Stimulated activated CD8-positive, alpha-beta memory T cell treated with anti-CD3 and anti-CD28 coated beads, Interleukin-12 subunit alpha, Interleukin-12 subunit beta, amount 100 ng/mL, for 4 hours (primary cell): ENCODE results near the gene CDK10.

Source experiments
- DNase-seq: peaks from one replicate; pipeline ENCODE4 v3.0.0-alpha.2; 2020; ENCODE audit warnings: low read depth

CDK10 gene

DNA sequence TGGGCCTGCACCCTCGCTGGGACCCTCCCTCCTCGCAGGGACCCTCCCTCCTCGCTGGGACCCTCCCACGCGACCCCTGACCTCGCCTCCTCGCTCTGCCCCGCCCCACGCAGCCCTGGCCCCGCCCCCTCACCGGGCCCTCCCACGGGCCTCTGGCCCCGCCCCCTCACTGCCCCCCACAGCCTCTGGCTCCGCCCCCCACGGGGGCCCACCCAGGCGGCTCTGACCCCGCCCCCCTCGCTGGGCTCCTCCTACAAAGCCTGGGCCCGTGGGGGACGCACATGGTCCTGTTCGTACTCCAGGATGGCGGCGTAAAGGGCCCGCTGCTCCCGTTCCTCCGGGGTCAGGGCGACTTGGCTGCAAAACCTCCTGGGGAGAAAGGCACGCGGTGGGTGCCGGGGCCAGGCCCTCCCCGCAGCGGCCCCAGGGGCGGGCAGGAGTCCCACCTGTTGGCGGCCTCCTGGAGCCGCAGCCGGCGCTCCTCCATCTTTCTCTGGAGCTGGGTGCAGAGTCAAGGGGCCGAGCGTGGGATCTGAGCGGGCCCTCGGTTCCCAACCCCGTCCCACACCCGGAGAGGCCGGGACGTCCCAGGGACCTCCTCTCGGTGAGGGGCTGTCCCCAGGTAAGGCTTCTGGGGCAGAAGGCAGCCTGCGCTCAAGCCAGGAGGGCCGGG lies 25.2 kb downstream of the CDK10 start:
- peak; percentile 63 for DNase-seq

DNA sequence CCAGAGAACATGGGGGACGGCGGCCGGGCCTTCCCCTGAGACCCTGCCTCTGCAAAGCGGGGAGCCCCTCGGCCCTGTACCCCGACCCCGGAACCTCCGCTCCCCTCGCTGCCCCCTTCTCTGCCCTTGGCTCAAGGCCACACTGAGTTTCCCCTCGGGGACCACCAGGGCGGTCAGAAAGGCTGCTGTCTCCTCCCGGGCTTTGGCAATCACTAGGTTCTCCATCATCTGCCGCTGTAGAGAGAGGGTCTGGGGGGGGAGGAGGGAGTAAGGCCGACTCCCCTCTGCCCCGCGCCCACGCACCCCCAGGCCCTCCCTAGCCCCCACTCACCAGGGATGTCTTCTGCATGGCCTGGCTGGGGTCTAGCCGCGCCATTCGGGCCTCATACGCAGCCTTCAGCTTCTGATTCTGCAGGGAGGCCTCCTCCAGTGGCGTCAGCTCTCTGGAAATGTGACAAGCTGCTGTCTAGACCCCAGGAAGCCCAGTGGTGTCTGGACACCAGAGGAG lies 25.8 kb downstream of the CDK10 start:
- no peak for DNase-seq

DNA sequence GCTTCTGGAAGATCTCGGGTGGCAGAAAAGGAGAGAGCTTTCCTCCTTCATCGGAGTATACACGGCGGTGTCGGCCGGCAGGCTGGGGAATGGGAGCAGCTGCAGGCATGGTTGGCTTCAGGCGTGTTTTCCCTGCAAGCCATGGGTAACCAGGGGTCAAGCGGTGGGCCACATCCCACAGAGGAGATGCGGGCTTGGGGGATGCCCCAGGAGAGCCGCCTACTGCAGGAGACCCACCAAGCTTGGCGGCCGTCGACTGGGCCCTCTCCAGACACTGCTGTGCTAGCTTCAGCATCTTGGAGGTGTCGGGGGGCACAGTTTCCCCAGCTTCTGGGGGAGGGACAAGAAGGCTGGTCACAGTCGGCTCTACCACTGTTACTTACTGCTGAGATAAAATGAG lies 30.0 kb downstream of the CDK10 start:
- DNase-seq: no peak

DNA sequence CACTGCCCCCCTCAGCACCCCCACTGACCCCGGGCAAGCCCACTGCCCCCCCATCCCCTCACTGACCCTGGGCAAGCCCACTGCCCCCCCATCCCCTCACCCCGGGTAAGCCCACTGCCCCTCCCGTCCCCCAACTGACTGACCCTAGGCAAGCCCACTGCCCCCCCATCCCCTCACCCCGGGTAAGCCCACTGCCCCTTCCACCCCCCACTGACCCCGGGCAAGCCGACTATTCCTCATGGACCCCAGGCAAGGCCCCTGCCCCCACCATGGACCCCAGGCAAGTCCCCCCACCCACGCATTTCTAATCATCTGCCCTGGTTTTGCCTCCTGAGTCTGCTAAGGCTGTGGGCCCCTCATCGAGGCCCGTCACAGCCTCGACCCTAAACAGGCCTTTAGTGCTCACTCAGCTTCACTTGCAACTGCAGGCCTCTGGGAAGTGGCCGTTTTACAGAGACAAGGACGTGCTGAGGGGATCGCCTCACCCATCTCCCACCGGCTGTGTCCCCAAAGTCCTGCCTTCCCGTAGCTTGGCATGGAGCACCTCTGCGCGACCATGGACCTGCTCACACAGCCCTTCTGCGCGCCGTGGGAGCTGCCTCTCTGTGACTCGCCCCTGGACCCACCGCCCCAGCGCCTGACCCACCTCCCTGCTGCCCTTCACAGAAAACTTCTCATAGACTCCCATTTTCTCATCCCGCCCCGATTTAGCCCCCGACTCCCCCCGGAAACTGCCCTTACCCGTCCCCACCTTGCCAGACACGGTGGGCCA lies 30.6 kb downstream of the CDK10 start:
- DNase-seq: no peak

DNA sequence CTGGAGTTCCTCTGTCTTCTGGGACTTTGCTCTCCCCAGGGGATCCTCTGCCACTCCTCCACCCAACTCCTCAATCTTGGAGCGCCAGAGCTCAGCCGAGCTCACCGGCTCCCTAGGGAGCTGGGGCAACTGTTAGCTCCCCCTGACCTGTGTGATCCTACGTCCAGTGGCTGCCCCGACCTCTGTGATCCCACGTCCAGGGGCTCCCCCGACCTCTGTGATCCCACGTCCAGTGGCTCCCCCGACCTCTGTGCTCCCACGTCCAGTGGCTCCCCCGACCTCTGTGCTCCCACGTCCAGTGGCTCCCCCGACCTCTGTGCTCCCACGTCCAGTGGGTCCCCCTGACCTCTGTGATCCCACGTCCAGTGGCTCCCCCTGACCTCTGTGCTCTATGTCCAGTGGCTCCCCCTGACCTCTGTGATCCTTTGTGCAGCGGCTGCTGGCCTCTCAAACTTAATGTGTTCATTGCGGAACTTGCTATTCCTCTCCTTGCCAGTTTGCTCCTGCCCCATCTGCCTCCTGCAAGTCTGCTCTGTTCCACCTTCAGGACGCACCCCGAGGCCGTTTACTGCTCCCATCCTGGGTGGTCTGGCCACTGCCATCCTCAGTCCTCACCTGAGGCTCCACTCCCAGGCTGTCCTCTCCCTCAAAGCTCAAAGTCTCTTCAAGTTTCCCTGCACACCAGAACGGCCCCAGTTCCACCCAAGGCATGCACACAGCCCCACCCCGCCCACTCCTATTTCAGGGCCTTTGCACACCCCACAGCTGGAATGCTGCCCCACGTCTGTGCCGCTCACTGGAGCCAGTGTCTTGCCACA lies 31.4 kb downstream of the CDK10 start:
- DNase-seq: no peak

DNA sequence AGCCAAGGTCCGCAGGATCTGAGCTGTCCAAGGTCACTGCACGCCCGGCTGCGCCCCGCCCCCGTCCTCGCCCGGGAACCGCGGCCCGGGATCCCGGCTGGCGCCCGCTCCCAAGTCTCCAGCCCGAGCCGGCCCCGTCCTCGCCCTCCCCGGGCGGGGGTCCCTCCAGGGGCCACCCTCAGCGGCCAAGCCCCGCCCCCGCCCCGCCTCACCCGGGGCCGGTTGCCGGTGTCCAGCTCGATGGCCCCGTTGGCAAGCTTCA lies 34.0 kb downstream of the CDK10 start:
- DNase-seq: no peak

DNA sequence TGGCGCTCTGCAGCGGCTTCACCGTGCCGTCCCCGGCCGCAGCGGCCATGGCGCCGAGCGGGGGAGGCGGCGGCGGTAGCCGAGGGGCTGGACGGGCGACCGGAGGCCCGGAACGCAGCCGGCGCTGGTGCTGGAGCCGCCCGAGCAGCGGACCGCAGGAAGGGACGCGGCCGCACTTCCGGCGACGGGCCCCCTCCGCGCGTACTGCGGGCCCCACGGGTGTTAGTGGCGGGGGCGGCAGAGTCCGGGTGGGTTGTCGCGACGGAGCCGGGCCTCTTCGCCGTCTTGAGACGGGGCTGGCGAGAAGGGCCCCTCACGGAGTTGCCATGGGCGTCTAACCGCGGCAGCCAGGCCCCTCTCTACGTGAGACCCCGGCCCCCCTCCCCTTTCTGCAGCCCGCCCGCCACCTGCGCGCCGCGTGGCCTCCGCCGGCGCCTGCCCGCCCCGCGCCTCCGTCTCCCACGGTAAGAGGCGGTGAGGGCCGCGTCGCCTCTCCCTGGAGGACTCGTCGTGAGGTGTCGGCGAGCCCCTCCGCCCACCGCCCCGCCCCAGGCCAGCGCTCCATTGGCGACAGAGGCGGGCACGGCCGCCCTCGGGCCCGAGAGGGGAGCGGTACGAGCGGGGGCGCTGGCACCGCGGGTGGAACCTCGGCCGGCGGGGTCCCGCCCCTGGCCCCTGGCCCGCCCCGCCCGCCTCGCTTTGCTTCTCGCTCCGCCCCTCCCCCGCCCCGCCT lies 34.5 kb downstream of the CDK10 start, which contains the start of the genes VPS9D1 and ZNF276:
TSS of gene VPS9D1 (minus strand) at position 86 of the 733 bp plus-strand sequence. CDS start at position 49, 37 bp downstream.
TSS of gene ZNF276 (plus strand) at position 725 of the 733 bp plus-strand sequence. CDS start 104 bp downstream, outside the sequence.
- DNase-seq: peak; percentile 82

DNA sequence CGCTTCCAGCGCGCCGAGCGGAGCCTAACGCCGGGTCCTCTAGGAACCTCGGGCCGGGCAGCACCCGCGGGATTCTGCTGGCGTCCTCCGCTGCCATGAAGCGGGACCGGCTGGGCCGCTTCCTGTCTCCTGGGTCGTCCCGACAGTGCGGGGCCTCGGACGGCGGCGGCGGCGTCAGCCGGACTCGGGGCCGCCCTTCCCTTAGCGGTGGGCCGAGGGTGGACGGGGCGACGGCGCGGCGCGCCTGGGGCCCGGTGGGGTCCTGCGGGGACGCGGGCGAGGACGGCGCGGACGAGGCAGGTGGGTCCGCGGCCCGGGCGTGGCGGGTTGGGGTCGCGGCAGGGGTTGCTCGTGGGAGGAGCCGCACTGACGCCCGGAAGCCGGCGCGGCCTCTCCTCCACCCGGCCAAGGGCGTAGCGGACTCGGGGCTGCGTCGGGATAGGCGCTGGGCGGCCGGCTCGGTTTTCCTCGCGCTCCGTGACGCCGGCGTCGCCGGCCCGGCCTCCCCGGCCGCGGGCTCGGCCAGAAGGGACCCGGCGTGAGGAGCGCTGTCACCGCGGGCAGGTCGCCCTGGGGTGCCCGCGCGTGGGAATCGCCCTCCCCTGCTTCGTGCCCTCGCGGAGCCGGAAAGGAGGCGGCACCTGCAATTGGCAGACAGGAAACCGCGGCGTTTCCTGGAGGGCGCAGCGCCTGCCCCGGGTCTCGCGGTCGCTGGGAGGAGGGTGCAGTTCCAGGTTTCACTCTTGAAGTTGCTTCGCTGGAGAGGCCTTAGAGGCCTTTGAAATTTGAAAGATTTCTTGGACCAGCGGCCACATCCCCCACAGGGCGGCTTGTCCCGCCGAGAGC lies 35.3 kb downstream of the CDK10 start:
- peak; percentile 83 for DNase-seq

DNA sequence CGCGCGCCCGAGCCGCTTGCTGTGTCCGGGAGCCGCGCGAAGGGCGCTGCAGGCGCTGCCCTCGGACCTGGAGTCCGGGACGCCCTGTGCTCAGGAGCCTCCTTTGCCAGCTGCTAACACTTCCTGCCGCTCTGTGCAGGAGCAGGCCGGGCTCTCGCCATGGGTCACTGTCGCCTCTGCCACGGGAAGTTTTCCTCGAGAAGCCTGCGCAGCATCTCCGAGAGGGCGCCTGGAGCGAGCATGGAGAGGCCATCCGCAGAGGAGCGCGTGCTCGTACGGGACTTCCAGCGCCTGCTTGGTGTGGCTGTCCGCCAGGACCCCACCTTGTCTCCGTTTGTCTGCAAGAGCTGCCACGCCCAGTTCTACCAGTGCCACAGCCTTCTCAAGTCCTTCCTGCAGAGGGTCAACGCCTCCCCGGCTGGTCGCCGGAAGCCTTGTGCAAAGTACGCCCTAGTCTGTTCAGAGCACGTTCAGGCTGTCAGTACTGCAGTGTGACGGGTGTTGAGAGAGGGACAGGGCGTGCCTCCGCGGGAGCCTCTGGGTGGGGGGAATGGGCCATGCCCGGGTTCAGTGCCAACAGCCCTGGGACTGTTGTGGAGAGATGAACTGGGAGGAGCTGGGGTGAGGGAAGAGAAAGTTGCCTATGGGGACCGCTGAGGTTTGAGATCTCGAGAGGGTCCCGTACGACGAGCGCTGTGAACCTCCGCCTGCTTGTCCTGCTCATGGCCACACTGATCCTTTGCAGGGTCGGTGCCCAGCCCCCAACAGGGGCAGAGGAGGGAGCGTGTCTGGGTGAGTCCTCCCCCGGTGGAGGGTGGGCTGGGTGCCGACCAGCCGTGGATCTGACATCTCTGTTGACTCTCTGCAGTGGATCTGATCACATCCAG lies 36.1 kb downstream of the CDK10 start:
- peak; percentile 42 for DNase-seq

DNA sequence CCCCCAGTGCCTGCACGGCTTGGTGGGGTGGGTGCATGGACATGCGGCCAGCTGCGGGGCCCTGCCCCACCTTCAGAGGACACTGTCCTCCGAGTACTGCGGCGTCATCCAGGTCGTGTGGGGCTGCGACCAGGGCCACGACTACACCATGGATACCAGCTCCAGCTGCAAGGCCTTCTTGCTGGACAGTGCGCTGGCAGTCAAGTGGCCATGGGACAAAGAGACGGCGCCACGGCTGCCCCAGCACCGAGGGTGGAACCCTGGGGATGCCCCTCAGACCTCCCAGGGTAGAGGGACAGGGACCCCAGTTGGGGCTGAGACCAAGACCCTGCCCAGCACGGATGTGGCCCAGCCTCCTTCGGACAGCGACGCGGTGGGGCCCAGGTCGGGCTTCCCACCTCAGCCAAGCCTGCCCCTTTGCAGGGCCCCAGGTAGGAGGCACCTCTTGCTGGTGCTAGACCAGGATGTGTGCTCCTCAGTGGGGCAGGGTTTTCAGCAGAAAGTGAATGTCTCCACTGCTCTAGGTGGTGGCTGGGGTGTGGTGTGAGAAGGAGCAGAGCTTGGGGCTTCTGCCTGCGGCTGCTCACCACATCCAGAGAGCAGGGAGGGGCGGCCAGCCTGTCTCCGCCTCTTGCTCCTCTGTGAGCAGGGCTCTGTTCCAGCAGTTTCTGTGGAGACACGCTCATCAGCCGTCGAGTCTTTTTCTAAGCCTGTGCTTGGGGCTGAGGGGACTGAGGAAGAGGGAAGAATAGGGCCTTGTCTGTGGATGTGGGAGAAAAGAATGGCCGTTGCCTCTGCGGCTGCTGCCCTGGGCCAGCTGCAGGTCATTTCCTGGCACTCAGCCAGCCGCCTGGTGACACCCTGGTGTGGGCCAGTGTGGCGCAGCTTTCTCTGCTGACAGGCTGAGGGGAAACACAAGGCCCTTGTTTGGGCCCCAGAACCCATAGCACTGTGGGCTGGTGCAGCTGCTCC lies 37.1 kb downstream of the CDK10 start:
- peak; percentile 58 for DNase-seq

DNA sequence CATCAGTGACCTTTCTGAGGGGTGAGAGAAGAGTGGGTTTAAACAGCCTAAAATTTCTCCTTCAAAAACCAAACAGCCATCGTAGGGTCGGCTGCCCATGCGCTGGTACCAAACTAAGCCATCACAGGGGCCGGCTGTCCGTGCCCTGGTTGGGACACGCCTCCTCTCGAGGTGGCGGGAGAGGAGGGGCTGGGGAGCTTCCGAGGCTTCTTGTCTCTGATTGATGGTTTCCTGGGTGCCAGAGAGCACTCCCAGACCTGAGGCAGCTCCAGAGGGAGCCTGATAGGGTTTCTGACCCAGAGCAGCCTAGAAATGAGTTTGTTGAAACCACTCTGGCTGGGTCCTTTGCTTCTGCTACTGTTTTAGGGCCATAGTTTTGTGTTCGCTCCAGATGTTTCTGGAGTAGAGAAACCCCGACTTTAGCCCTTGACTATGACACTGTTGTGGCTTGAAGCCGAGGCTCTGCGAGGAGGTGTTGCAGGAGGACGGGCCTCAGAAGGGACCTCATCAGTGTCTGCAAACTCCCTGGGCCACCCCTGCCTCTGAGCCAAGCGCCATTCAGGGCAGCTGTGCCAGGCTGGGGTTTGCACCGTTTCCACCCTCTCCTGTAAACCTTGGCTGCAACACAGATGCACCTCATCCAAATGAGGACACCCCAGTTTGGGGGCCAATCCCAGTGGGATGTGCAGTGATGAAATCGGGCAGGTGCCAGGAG lies 41.1 kb downstream of the CDK10 start:
- no peak for DNase-seq

DNA sequence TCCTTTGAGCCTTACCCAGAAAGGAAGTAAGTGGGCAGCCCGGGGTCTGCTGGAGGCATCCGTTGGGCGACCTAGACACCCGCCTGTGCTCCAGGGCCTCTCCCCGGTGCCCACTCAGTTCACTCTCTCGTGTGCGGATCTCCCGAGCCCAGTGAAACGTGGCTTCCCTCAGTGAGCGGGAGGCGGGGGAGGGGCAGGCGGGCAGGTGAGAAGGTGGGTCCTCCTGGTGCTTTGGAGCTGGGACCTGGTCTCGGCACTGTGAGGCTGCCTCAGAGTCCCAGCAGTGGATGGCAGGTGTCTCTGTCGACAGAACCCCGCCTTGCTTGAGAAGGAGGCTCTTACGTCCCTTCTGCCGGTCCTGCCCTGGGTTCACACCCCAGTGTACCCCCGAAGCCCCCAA lies 42.8 kb downstream of the CDK10 start:
- DNase-seq: no peak

DNA sequence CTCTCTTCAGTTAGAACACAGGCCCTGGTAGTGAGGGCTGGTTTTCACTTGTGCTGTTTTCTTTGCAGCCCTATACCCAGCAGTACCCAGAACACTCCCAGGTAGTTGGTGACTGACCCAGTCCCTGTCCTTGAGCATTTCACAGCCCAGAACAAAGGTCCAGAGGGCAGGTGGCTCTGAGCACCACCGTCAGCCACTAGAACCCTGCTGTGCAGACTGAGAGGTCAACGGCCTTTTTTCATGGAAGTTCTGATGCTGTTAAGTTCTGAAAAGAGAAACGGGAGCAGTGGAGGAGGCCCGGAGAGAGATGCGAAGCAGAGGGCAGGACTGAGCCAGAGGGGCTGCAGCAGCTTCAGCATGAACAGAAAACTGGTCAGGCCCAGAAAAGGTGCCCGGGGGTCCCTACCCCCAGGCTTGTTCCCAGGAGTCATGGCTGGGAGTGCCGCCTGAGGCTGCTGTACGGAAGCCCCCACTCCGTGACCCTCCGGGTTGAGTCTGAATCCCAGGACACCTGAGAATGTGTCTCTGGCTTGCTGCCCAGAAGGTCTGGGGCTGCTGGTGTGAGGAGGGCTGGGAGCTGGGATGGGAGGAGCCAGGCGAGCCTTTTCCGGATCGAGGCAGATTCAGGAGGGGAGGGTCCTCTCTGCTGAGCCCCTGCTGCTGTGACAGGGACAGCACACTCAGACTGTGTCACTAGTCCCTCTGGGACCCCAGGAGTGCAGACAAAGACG lies 43.5 kb downstream of the CDK10 start:
- DNase-seq: no peak

DNA sequence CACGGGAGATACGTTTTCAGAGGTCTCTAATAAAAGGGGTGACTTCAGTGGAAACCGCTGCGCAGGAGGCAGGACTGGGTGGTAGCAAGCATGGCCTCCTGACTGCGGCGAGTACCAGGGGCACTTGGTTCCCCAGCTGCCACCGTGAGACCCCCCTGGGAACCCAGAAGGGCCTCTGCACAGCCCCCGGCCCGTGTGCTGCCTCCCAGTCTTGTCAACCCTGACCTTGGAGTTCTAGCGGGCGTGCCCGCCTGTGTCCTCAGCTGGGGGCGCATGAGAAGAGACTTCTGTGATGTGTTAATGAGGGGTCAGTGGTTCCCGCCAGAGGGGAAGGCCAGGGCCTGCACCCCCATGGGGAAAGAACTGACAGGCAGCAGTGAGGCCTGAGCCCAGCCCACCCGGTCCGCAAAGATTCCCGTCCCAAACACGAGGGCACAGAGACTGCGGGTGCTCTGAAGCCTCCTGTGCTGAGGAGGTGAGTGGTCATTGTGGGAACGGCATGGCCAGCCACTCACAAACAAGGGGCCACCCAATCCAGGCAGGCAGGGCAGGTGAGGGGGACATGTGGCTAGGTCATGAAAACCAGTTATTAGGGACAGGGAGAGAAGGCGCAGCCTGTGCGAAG lies 44.2 kb downstream of the CDK10 start:
- DNase-seq: no peak

DNA sequence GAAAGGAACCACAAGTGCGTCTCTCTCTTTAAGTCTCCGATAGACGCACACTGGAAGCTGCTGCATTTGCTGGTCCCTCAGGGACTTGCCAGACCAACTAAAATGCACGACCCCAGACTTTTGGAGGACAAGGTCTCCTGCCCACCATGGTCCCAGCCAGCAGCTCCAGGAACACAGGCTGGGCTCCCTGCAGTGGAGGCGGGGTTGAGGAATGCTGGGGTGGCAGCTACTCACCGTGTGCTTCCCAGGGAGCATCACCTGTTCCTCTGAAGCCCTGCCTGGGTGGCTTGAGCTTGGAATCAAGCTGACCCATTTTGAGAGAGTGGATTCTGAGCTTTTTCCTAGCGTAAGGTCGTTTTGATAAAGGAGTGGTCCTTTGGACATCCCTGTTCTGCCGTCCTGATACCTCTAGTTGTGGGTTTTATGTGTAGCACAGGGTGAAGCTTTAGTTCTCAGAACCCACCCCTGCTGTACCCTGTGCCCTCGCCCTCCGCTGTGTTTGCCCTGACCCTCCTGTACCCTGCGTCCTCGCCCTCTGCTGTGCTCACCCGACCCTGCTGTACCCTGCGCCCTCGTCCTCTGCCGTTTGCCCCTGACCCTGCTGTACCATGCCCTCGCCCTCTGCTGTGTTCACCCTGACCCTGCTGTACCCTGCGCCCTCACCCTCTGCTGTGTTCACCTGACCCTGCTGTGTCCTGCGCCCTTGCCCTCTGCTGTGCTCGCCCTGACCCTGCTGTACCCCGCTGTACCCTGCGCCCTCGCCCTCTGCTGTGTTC lies 45.8 kb downstream of the CDK10 start:
- DNase-seq: no peak

DNA sequence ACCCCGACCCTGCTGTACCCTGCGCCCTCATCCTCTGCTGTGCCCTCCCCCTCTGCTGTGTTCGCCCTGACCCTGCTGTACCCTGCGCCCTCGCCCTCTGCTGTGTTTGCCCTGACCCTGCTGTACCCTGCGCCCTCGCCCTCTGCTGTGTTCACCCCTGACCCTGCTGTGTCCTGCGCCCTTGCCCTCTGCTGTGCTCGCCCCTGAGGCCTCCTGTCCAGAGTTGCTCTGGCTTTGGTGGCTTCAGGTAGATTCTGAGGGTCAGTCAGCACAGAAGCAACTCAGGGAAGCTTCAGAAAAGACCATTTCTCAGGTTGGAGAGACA lies 46.4 kb downstream of the CDK10 start:
- DNase-seq: no peak
